ENCODE results near the gene TM9SF3.
"Not testable (repeated sequence)": the region's sequence is repeated elsewhere in the genome, so short reads cannot be mapped to it uniquely, and the experiment has no call there.

Gene TM9SF3

GRCh38 chr10:96560966-96561887 lies 25.6 kb downstream of the TM9SF3 start:
- no peak for FAIRE-seq

- no peak for FAIRE-seq
Observed at GRCh38 chr10:96560489-96560888, 26.3 kb downstream of the TM9SF3 start.

GRCh38 chr10:96556003-96556402 lies 30.8 kb downstream of the TM9SF3 start:
- FAIRE-seq: peak; percentile 72

GRCh38 chr10:96555330-96555729 lies 31.5 kb downstream of the TM9SF3 start:
- FAIRE-seq: no peak

- no peak for FAIRE-seq
Observed at GRCh38 chr10:96548589-96548988, 38.2 kb downstream of the TM9SF3 start.

- FAIRE-seq: not testable (repeated sequence)
Observed at GRCh38 chr10:96545558-96545957, 41.3 kb downstream of the TM9SF3 start.

- FAIRE-seq: no peak
Observed at GRCh38 chr10:96541921-96542320, 44.9 kb downstream of the TM9SF3 start.

- no peak for FAIRE-seq
Observed at GRCh38 chr10:96540240-96540639, 46.6 kb downstream of the TM9SF3 start.

- no peak for FAIRE-seq
Observed at GRCh38 chr10:96538683-96539082, 48.1 kb downstream of the TM9SF3 start.

- peak; percentile 52 for FAIRE-seq
Observed at GRCh38 chr10:96536129-96536528, 50.7 kb downstream of the TM9SF3 start.

- FAIRE-seq: no peak
Observed at GRCh38 chr10:96532523-96532922, 54.3 kb downstream of the TM9SF3 start.

- no peak for FAIRE-seq
Observed at GRCh38 chr10:96529634-96530279, 57.1 kb downstream of the TM9SF3 start.

GRCh38 chr10:96524741-96525140 lies 62.1 kb downstream of the TM9SF3 start:
- FAIRE-seq: no peak

GRCh38 chr10:96517284-96517683 lies 69.5 kb downstream of the TM9SF3 start:
- no peak for FAIRE-seq

GRCh38 chr10:96516337-96516736 lies 70.5 kb downstream of the TM9SF3 start:
- FAIRE-seq: no peak

GRCh38 chr10:96513698-96514561 lies 72.9 kb downstream of the TM9SF3 start, which contains the start of gene TLL2:
Gene TLL2, minus strand, starts transcription at chr10:96513926. Its CDS starts 241 bp downstream, at chr10:96513685.
- peak; percentile 88 for FAIRE-seq

- FAIRE-seq: no peak
Observed at GRCh38 chr10:96513305-96513697, 73.5 kb downstream of the TM9SF3 start.

- FAIRE-seq: no peak
Observed at GRCh38 chr10:96512524-96513304, 74.1 kb downstream of the TM9SF3 start.

- no peak for FAIRE-seq
Observed at GRCh38 chr10:96511044-96511945, 75.5 kb downstream of the TM9SF3 start.

- FAIRE-seq: no peak
Observed at GRCh38 chr10:96509017-96509641, 77.7 kb downstream of the TM9SF3 start.

- FAIRE-seq: no peak
Observed at GRCh38 chr10:96507044-96507443, 79.8 kb downstream of the TM9SF3 start.

Measured in G401.6 (cell line).